Erythroblast (primary cell): Measurements from ENCODE around the gene FXYD3.

Experiments used
- DNase-seq, 2 experiments: peaks; one replicate each; lab custom pipeline; 2025; lab: John Stamatoyannopoulos, UW
- GATA1 ChIP-seq: IDR thresholded peaks from 2 replicates; pipeline ENCODE4 v1.6.1; 2011; ENCODE audit warnings: low read depth, mild to moderate bottlenecking, control low read depth, low read length, moderate library complexity
- POLR2A ChIP-seq: IDR thresholded peaks from 2 replicates; pipeline ENCODE4 v1.6.1; 2011; ENCODE audit warnings: mild to moderate bottlenecking, low read length

FXYD3 gene

DNA sequence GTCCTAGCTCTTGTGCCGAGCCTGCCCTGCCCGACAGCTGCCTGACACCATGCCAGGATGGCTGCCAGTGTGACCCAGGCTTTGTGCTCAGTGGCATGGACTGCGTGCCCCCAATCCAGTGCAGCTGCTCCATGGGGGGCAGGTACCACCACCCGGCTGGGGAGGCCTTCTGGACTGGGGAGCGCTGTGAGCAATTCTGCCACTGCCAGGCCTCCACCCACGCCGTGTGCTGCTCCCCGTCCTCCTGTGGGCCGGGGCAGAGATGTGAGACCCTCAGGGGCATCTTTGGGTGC, 9.4 kb upstream of the FXYD3 start:
- TF ChIP-seq POLR2A (no peak), GATA1 (no peak)

GRCh38 chr19:35106898-35107541, 8.6 kb upstream of the FXYD3 start:
- no peak for TF ChIP-seq GATA1
- TF ChIP-seq POLR2A, result no peak
- no peak for DNase-seq

More for the DNA sequence above, 9.4 kb upstream of the FXYD3 start:
- no peak for DNase-seq

GRCh38 chr19:35107545-35107944, 8.1 kb upstream of the FXYD3 start:
- TF ChIP-seq POLR2A (no peak), GATA1 (no peak)
- DNase-seq, result no peak

- no peak for DNase-seq
- TF ChIP-seq POLR2A, result no peak
- TF ChIP-seq GATA1, result no peak
Observed at GRCh38 chr19:35108730-35109129, 6.9 kb upstream of the FXYD3 start.

- no peak for DNase-seq
- TF ChIP-seq GATA1, result no peak
- TF ChIP-seq POLR2A, result no peak
Observed at GRCh38 chr19:35109395-35110112, 6.1 kb upstream of the FXYD3 start.

- no peak for TF ChIP-seq POLR2A
- no peak for TF ChIP-seq GATA1
- DNase-seq, result no peak
Observed at GRCh38 chr19:35110974-35111373, 4.6 kb upstream of the FXYD3 start.

- TF ChIP-seq GATA1, result no peak
- no peak for TF ChIP-seq POLR2A
Observed at GRCh38 chr19:35112995-35113688, 2.5 kb upstream of the FXYD3 start.

GRCh38 chr19:35114353-35115176, 1.1 kb upstream of the FXYD3 start:
- DNase-seq, result peak; percentile 57 to 76

More at GRCh38 chr19:35112995-35113688, 2.5 kb upstream of the FXYD3 start:
- DNase-seq, result no peak

GRCh38 chr19:35116072-35116801, 614 bp downstream of the FXYD3 start:
- TF ChIP-seq POLR2A (no peak), GATA1 (no peak)
- no peak for DNase-seq

More at GRCh38 chr19:35114353-35115176, 1.1 kb upstream of the FXYD3 start:
- no peak for TF ChIP-seq GATA1
- TF ChIP-seq POLR2A, result no peak

- DNase-seq, result no peak
- TF ChIP-seq GATA1 (no peak), POLR2A (no peak)
Observed at GRCh38 chr19:35117116-35117515, 1.5 kb downstream of the FXYD3 start.

GRCh38 chr19:35117799-35118198, 2.2 kb downstream of the FXYD3 start:
- TF ChIP-seq GATA1 (no peak), POLR2A (no peak)
- DNase-seq, result no peak

DNA sequence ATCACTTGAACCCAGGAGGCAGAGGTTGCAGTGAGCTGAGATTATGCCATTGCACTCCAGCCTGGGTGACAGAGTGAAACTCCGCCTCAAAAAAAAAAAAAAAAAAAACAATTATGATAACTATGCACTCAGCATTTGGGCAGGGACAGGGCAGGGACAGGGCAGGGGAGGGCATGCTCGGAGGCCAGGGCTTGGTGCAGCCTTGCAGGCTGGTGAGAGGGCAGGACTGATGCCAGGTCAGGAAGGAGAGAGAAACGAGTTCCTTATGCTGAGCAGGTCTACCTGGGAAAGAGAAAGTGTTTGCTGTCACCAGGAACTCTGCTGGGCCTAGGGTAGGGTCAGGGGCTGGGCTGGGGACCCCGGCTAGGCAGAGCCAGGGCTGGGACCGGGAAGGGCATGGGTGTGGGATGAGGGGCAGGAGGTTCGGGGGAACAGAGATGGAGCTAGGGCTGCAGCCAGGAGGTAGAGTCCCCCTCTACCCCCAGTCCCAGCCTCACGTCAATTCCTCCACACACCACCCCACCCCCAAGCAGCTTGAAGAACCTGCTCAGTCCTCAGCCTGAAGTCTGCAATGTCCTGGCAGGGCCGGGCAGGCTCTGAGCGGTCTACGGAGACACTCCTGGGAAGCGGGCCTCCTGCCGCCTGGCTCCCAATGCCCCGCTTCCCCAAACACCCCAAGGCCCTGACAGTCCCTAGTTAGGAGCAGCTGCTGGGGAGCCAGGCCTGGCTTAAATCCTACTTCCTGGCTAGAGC, 2.8 kb downstream of the FXYD3 start:
- no peak for DNase-seq
- TF ChIP-seq GATA1 (no peak), POLR2A (no peak)

DNA sequence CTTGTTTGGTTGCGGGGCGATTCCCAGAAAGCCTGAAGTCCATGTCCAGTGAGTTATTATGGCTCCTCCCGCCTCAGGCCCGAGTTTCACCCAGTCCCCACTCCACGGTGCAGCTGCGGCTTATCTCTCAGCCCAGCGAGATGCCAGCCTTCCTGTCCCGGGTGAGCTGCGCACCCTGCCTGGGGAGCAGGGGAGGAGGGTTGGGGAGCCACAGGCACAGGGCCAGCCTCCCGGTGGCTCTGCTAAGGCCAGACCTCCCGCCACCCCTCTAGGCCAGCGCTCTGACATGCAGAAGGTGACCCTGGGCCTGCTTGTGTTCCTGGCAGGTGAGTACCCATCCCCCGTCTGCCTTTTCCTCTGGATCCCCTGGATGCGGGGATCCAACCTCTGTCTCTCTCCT, 3.5 kb downstream of the FXYD3 start:
- TF ChIP-seq POLR2A (no peak), GATA1 (no peak)

More for the DNA sequence above, 3.5 kb downstream of the FXYD3 start:
- DNase-seq, result no peak
